Left lung (tissue), 10 donors: ENCODE data around the gene IGSF9. TPM values are rescaled to one million over a fixed set of nuclear protein-coding genes. Genes with fewer than 3 reads are reported as not detected.

Experiments used
- ATAC-seq: fragments of 200-7000 bp; cut with Tn5 transposase; one replicate; pipeline ENCODE4 v1.9.1; 2020; ENCODE audit warnings: moderate library complexity
- DNase-seq, 4 donors: peaks; one replicate each; pipeline ENCODE4 v3.0.0-alpha.2; 2013 to 2020
- H3K27ac ChIP-seq, 2 donors: fragments of 200-600 bp; sonication (generic) in 1 of 2; one replicate each; pipeline versions ENCODE4 v1.5.0 to v1.8.0; 2020 to 2021
- H3K27me3 ChIP-seq, 2 donors: fragments of 200-600 bp; sonication (generic) in 1 of 2; one replicate each; pipeline versions ENCODE4 v1.5.0 to v1.8.0; 2020 to 2021
- H3K36me3 ChIP-seq, 2 donors: fragments of 200-600 bp; sonication (generic) in 1 of 2; one replicate each; pipeline versions ENCODE4 v1.5.0 to v1.8.0; 2020 to 2021
- H3K4me1 ChIP-seq, 2 donors: fragments of 200-600 bp; one replicate each; pipeline ENCODE4 v1.8.0; 2021
- H3K4me3 ChIP-seq, 2 donors: fragments of 200-600 bp; sonication (generic) in 1 of 2; one replicate each; pipeline versions ENCODE4 v1.5.0 to v1.8.0; 2020 to 2021; ENCODE audit warnings: mild to moderate bottlenecking in 1 of 2
- H3K9me3 ChIP-seq, 2 donors: fragments of 200-600 bp; sonication (generic) in 1 of 2; one replicate each; pipeline versions ENCODE4 v1.5.0 to v1.8.0; 2020 to 2021
- CTCF ChIP-seq, 2 donors: fragments of 200-600 bp; sonication (generic) in 1 of 2; IDR thresholded peaks; one replicate each; pipeline versions ENCODE4 v1.5.0 to v1.8.0; 2021; ENCODE audit warnings: antibody characterized with exemption in 2 of 2
- intact Hi-C, 2 donors: fragments of 100-400 bp; cut with DNase I; formaldehyde crosslinking; loops; one replicate each; pipeline versions ENCODE4 v1.11.2 to v1.14.2; 2022
- polyA plus RNA-seq, 6 donors: library from polyadenylated mRNA; unstranded; fragments of 120-200 nt; gene quantifications; one replicate each; pipeline ENCODE4 v1.2.1, GENCODE V29; 2013; ENCODE audit not compliant: insufficient read length in 6 of 6
- total RNA-seq, 2 donors: library from RNA; stranded (reverse); fragmentation: NEBNext Ultra II Directional; extraction: Animal tissue kit (Norgen Biotek cat#: 25700); gene quantifications; one replicate each; pipeline ENCODE4 v1.2.1, GENCODE V29; 2021
- donor health status: DM: no; HTN: yes; CAD: no.
- donor health status: DM: no; HTN: no; CAD: no.

Gene IGSF9
- total and polyA plus RNA-seq, 8 donors: 2.8 to 16.9 (median 13.6) TPM

- H3K27me3 ChIP-seq: peaks cover 0 to 28% of the 10 kb centered on the region in 2 donors
- no peaks in the 10 kb centered on the region for H3K9me3 ChIP-seq
- no peaks in the 10 kb centered on the region for H3K36me3 ChIP-seq
- TF ChIP-seq CTCF (IDR thresholded peaks at IDR 0.05): no peak
- H3K4me3 ChIP-seq: no peak overlapping the region
- intact Hi-C loops: no loop called here
- DNase-seq (no peak), ATAC-seq (no peak)
- no peaks in the 10 kb centered on the region for H3K4me1 ChIP-seq
- H3K27ac ChIP-seq: no peak overlapping the region
These were observed 25.5 kb upstream of the IGSF9 start for GRCh38 chr1:159970932-159971342.

GRCh38 chr1:159968901-159969300 is 23.5 kb upstream of the IGSF9 start:
- H3K27ac ChIP-seq: no peak overlapping the region
- DNase-seq: no peak
- no peaks in the 10 kb centered on the region for H3K9me3 ChIP-seq
- ATAC-seq: no peak
- H3K4me3 ChIP-seq: no peak overlapping the region
- intact Hi-C loops: no loop called here
- no peaks in the 10 kb centered on the region for H3K36me3 ChIP-seq
- TF ChIP-seq CTCF (IDR thresholded peaks at IDR 0.05): no peak
- H3K27me3 ChIP-seq: peaks cover 0 to 13% of the 10 kb centered on the region in 2 donors
- H3K4me1 ChIP-seq: no peaks in the 10 kb centered on the region

DNA sequence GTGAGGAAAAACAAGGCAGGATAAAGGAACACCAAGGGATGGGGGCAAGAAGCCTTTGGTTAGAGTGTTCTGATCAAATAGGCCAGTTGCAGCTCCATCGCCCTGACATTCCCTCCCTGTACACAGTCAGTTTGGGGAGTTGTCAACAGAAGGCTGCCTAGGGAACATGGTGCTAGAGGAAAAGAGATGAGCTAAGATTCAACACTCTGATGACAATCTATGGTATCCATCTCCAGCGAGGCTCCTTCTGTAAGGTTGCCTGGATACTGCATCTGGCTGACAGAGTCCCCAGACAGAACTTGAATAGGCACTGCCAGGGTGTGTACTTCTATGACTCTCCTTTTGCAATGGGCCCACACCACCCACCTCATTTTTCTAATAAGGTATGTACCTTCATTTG is 19.9 kb upstream of the IGSF9 start:
- no peak for TF ChIP-seq CTCF (IDR thresholded peaks at IDR 0.05)
- intact Hi-C loops: no loop called here
- no peak for DNase-seq

GRCh38 chr1:159964144-159964543 is 18.7 kb upstream of the IGSF9 start:
- Histone ChIP-seq H3K9me3 (no peaks in the 10 kb centered on the region), H3K36me3 (no peaks in the 10 kb centered on the region), H3K4me1 (no peaks in the 10 kb centered on the region), H3K27me3 (peaks cover 0 to 13% of the 10 kb centered on the region in 2 donors), H3K27ac (no peak overlapping the region), H3K4me3 (no peak overlapping the region)
- TF ChIP-seq CTCF (IDR thresholded peaks at IDR 0.05): no peak
- DNase-seq (no peak), ATAC-seq (no peak)
- intact Hi-C loops: no loop called here

More for the DNA sequence above, 19.9 kb upstream of the IGSF9 start:
- Histone ChIP-seq H3K36me3 (no peaks in the 10 kb centered on the region), H3K4me1 (no peaks in the 10 kb centered on the region), H3K9me3 (no peaks in the 10 kb centered on the region), H3K27me3 (peaks cover 0 to 13% of the 10 kb centered on the region in 2 donors), H3K27ac (no peak overlapping the region), H3K4me3 (no peak overlapping the region)
- no peak for ATAC-seq

GRCh38 chr1:159962176-159962575 is 16.8 kb upstream of the IGSF9 start:
- intact Hi-C loops: no loop called here
- no peak for ATAC-seq
- Histone ChIP-seq H3K27ac (no peak overlapping the region), H3K36me3 (no peaks in the 10 kb centered on the region), H3K27me3 (peaks cover 0 to 3% of the 10 kb centered on the region in 2 donors), H3K9me3 (no peaks in the 10 kb centered on the region), H3K4me1 (no peaks in the 10 kb centered on the region), H3K4me3 (no peak overlapping the region)
- no peak for TF ChIP-seq CTCF (IDR thresholded peaks at IDR 0.05)
- no peak for DNase-seq
